Activated CD4-positive, alpha-beta T cell treated with anti-CD3 and anti-CD28 coated beads, Interleukin-2, amount 50 U/mL, for 4 hours (primary cell): ENCODE measurements around the gene SFT2D2.

Source experiments
- DNase-seq, 2 experiments: peaks; one replicate each; pipeline ENCODE4 v3.0.0-alpha.2; 2020

Gene SFT2D2

GRCh38 chr1:168271636-168272035 is 45.8 kb downstream of the SFT2D2 start:
- DNase-seq = no peak

GRCh38 chr1:168273575-168273974 is 47.8 kb downstream of the SFT2D2 start:
- DNase-seq = no peak

- no peak for DNase-seq
These were observed 53.4 kb downstream of the SFT2D2 start for GRCh38 chr1:168279253-168279652.

- DNase-seq = no peak
These were observed 54.6 kb downstream of the SFT2D2 start, which contains the start of gene TBX19 for GRCh38 chr1:168280296-168280927. Gene TBX19, plus strand, starts transcription at chr1:168280877. Its CDS starts 214 bp downstream, at chr1:168281091.

DNA sequence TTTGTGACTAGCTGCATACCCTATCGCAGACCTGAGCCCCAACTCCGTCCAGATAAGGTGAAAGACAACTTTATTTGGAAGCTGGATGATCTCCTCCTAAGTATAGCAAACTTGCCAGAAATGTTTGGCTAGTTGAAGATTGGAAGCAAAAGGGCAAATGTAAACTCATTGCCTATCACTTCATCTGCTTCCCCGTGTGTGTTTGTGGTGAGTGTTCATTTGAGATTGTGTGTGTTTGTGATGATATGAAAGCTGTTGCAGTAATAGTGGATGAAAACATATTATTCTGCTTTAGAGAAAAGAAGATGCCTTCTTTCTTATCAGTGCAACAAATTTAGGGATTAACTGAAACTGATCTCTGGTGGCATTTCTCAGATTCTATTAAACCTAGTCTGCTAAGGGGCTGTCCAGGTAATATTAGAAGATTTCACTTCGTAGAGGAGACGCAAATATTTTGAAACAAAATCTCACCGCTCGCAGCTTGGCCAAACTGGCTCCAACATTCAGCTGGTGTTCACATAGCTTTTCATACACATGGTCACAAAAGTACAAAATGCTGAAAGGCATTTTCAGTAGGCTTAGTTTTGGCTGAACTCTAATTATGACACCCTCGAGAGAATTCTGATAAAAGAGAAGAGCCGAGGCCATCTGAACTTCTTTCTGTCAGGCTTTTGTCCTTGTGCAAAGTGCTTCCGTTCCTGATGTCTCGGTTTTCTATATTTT is 56.0 kb downstream of the SFT2D2 start:
- DNase-seq = no peak

GRCh38 chr1:168285521-168285790 is 59.7 kb downstream of the SFT2D2 start:
- no peak for DNase-seq

GRCh38 chr1:168285971-168286927 is 60.4 kb downstream of the SFT2D2 start:
- DNase-seq = no peak

GRCh38 chr1:168287237-168287664 is 61.4 kb downstream of the SFT2D2 start:
- no peak for DNase-seq

DNA sequence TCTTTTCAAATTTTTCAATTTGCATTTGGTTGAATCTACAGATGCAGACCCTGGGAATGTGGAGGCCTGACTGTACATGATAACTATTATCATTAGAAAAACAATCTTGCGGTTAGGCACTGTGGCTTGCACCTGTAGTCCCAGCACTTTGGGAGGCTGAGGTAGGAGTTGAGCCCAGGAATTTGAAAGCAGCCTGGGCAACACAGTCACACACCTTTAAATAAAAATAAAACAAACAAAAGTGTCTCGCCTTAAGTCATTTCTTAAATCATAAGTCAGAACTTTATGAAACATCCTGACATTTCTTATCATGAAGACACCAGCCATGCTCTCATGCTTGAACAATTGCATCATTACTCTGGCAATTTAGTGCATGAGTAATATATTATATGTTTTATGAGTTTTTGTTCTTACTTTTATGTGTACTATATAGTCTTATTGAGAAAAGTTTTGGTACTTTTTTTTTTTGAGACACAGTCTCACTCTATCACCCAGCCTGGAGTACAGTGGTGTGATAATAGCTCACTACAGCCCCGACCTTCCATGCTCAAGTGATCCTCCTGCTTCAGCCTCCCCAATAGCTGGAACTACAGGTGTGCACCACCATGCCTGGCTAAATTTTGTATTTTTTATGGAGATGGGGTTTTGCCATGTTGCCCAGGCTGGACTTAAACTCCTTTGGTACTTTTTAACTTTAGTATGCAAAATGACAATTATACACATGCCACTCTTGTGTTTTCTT is 62.7 kb downstream of the SFT2D2 start:
- DNase-seq = no peak

DNA sequence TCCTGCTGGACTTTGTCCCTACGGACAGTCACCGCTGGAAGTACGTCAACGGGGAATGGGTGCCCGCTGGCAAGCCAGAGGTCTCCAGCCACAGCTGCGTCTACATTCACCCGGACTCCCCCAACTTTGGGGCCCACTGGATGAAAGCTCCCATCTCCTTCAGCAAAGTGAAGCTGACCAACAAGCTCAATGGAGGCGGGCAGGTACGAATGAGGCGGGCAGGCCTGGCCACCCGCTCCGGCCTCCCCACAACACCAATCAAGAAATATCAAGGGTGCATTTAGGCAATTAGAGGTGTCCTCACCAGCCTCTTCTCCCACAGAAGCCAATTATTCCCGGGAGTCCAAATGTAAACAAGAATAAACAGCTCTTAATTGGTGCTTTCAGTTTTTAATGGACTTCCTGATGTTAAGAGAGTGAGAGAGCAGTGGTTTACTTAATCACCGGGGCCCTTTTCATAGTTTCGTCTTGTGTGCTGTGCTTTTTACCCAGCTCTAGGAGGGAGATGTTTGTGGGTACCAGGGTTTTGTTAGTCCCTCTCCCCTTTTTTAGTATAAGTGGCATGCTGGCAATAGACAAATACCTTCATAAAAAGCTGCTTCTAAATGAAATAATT is 65.5 kb downstream of the SFT2D2 start:
- DNase-seq = no peak

DNA sequence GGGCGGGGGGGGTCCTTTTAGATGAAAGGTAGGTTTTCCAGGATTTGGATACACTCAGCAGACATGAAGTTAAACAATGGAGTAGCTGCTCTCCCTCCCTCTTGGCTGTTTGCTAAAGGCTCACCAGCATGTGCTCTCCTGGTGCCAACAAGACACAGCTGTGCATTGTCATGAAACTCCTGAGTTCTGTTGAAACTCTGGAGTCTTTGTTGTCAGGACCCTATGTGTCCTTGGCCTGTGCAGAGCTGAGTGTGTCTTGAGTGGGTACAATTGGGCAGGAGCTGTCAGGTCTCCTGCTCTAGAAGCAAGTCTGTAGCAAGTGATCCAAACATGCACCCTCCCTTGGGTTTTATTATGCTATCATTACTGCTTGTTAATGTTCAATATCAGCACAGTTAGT is 67.6 kb downstream of the SFT2D2 start:
- DNase-seq = no peak

GRCh38 chr1:168295411-168296114 is 69.8 kb downstream of the SFT2D2 start:
- DNase-seq = no peak

- DNase-seq = no peak
These were observed 71.4 kb downstream of the SFT2D2 start for GRCh38 chr1:168297019-168297730.

DNA sequence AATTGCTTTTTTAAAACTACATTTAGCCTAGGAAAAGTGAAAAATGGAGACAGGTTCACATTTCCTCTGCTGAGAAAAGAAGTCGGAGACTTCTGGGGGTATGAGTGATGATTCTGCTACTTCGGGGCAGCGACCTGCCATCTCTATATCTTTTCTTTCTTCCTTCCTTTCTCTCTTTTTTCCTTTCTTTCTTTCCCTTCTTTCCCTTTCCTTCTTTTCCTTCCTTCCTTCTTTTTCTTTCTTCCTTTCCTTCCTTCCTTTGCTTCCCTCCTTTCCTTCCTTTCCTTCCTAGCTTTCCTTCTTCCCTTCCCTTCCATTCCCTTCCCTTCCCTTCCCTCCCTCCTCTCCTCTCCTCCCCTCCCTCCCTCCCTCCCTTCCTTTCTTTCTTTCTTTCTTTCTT is 72.6 kb downstream of the SFT2D2 start:
- no peak for DNase-seq

GRCh38 chr1:168300626-168301025 is 74.8 kb downstream of the SFT2D2 start:
- DNase-seq = no peak

GRCh38 chr1:168301664-168302320 is 76.0 kb downstream of the SFT2D2 start:
- no peak for DNase-seq
